ENCODE results near the gene PLA2G15. TPM values are rescaled to one million over a fixed set of nuclear protein-coding genes. Genes with fewer than 3 reads are reported as not detected.

Gene PLA2G15
- total RNA-seq, 1 donor from 2014 or later, result 18.2 TPM

DNA sequence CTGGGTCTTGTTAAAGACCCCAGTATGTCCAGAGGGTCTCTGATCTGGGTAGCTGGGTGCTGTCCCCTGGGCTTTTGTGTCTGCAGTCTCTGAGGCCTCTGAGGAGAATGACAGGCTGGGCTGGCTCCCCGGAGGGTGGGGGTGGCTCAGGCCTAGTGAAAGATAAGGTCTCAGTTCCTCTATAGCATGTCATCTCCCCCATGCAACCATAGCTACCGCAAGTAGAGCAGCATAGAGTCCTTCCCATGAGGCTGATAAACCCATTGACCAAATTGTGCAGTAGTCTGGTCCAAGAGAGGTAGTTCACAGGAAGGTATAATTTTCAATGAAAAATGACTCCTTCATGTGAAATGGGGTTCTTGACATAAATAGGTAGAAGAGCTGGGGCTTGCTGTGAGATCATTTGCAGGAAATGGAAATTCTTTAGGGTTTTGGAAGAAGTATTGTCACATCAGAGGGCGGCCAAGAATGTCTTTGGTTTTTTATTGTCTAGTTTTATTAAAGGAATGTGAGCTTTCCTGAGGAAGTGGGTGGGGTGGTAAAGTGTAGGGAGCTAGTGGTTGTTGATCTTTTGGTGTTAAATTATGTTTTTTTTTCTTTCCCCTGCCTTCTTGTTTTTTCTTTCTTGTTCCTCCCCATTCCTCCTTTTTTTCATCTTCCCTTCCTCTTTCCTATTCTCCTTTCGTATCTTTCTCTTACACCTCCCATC, 44.6 kb downstream of the PLA2G15 start:
- TF ChIP-seq POLR2AphosphoS5 (IDR thresholded peaks at IDR 0.05; ENCODE audit: insufficient read depth in 1 of 2, low read depth in 1 of 2) (no peak), POLR2A (IDR thresholded peaks at IDR 0.05) (no peak)
- TF ChIP-seq, protein P1, sequence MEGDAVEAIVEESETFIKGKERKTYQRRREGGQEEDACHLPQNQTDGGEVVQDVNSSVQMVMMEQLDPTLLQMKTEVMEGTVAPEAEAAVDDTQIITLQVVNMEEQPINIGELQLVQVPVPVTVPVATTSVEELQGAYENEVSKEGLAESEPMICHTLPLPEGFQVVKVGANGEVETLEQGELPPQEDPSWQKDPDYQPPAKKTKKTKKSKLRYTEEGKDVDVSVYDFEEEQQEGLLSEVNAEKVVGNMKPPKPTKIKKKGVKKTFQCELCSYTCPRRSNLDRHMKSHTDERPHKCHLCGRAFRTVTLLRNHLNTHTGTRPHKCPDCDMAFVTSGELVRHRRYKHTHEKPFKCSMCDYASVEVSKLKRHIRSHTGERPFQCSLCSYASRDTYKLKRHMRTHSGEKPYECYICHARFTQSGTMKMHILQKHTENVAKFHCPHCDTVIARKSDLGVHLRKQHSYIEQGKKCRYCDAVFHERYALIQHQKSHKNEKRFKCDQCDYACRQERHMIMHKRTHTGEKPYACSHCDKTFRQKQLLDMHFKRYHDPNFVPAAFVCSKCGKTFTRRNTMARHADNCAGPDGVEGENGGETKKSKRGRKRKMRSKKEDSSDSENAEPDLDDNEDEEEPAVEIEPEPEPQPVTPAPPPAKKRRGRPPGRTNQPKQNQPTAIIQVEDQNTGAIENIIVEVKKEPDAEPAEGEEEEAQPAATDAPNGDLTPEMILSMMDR (IDR thresholded peaks at IDR 0.05), result no peak
- H3K36me3 ChIP-seq, result peaks cover 0 to 14% of the 10 kb centered on the region in 2 donors
- no peak for DNase-seq (ENCODE audit: extremely low spot score in 2 of 2)
- H3K27me3 ChIP-seq, result no peaks in the 10 kb centered on the region
- no peaks in the 10 kb centered on the region for H3K9me3 ChIP-seq
- peak overlapping the region; percentile 60 for H3K27ac ChIP-seq
- intact Hi-C loops (cut with DNase I), result no loop called here
- peaks cover 58% of the 10 kb centered on the region for H3K4me1 ChIP-seq
- no peak overlapping the region for H3K4me3 ChIP-seq

DNA sequence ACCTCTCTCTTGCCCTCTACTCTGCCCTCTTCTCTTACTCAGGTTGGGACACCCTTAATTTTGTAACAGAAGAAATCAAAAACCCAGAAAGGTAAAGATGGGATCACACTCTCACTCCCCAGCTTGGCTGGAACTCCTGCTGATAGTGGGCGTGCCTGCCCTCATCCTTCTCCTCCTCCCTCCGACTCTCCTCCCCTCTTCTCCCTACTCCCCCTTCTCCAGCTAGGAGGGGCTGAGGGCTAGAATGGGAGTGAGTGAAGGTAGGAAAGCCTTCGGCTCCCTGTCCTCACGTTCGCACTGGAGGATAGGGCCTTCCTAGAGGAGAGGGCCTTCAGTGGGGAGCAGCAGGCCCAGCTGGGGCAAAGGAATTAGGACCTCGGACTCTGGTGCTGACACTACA, 45.3 kb downstream of the PLA2G15 start:
- no peak for DNase-seq (ENCODE audit: extremely low spot score in 2 of 2)
- Histone ChIP-seq H3K27me3 (no peaks in the 10 kb centered on the region), H3K4me1 (peaks cover 52% of the 10 kb centered on the region), H3K36me3 (peaks cover 0 to 16% of the 10 kb centered on the region in 2 donors), H3K9me3 (no peaks in the 10 kb centered on the region), H3K4me3 (no peak overlapping the region), H3K27ac (peak overlapping the region; percentile 60)
- intact Hi-C loops (cut with DNase I), result no loop called here
- no peak for TF ChIP-seq POLR2A (IDR thresholded peaks at IDR 0.05)
- TF ChIP-seq, protein P1 (IDR thresholded peaks at IDR 0.05), result no peak
- no peak for TF ChIP-seq POLR2AphosphoS5 (IDR thresholded peaks at IDR 0.05; ENCODE audit: insufficient read depth in 1 of 2, low read depth in 1 of 2)

DNA sequence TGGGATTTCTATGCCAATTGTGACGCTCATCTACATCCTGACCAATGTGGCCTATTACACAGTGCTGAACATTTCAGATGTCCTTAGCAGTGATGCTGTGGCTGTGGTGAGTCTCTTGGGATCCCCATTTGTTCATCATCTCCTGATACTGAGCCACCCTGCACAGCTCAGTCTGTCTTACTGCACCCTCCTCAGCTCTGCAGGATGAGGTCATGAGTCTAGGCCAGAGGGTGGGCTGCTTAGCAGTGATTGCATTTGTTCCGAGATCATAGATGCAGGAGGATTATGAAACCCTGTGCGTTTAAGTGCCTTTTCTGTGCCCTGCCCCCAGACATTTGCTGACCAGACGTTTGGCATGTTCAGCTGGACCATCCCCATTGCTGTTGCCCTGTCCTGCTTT, 46.1 kb downstream of the PLA2G15 start:
- Histone ChIP-seq H3K9me3 (no peaks in the 10 kb centered on the region), H3K4me1 (peaks cover 44% of the 10 kb centered on the region), H3K4me3 (no peak overlapping the region), H3K36me3 (peaks cover 0 to 17% of the 10 kb centered on the region in 2 donors), H3K27me3 (no peaks in the 10 kb centered on the region), H3K27ac (no peak overlapping the region)
- no peak for TF ChIP-seq POLR2A (IDR thresholded peaks at IDR 0.05)
- TF ChIP-seq, protein P1 (IDR thresholded peaks at IDR 0.05), result no peak
- TF ChIP-seq POLR2AphosphoS5 (IDR thresholded peaks at IDR 0.05; ENCODE audit: insufficient read depth in 1 of 2, low read depth in 1 of 2), result no peak
- no peak for DNase-seq (ENCODE audit: extremely low spot score in 2 of 2)
- intact Hi-C loops (cut with DNase I), result no loop called here

DNA sequence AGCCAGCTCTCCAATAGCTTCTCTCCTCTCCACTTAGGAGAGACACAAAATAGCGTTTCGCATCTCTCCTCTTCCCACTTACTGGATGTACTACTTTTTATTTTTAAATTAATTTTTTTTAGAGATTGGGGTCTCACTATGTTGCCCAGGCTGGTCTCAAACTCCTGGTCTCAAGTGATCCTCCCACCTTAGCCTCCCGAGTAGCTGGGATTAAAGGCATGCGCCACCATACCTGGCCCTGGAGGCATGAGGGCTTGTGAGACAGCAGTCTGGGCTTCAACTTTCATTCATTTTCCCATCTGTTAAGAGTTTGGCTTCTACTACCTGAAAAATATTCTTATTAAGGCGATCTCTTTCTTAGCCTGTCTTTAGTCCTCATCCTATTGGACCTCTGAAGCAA, 47.3 kb downstream of the PLA2G15 start:
- DNase-seq (ENCODE audit: extremely low spot score in 2 of 2), result no peak
- no peak overlapping the region for H3K4me3 ChIP-seq
- no peaks in the 10 kb centered on the region for H3K9me3 ChIP-seq
- H3K36me3 ChIP-seq, result peaks cover 0 to 29% of the 10 kb centered on the region in 2 donors
- intact Hi-C loops (cut with DNase I), result no loop called here
- TF ChIP-seq POLR2A (IDR thresholded peaks at IDR 0.05) (no peak), POLR2AphosphoS5 (IDR thresholded peaks at IDR 0.05; ENCODE audit: insufficient read depth in 1 of 2, low read depth in 1 of 2) (no peak)
- TF ChIP-seq, protein P1 (IDR thresholded peaks at IDR 0.05), result no peak
- peaks cover 32% of the 10 kb centered on the region for H3K4me1 ChIP-seq
- H3K27ac ChIP-seq, result no peak overlapping the region
- no peaks in the 10 kb centered on the region for H3K27me3 ChIP-seq

DNA sequence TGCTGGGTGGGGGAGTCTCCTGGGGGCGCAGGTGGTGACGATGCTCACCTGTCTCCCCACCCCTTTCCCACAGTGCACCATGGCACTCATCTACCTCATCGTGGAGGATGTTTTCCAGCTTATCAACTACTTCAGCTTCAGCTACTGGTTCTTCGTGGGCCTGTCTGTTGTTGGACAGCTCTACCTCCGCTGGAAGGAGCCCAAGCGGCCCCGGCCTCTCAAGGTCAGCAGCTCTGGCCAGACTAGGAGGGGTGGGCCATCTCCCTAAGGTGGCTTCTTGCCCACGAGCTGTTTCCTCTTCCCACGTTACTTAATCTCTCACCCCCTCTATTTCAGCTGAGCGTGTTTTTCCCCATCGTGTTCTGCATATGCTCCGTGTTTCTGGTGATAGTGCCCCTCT, 51.1 kb downstream of the PLA2G15 start:
- no peak overlapping the region for H3K27ac ChIP-seq

More for the DNA sequence above, 51.1 kb downstream of the PLA2G15 start:
- Histone ChIP-seq H3K27me3 (no peaks in the 10 kb centered on the region), H3K36me3 (peaks cover 0 to 59% of the 10 kb centered on the region in 2 donors), H3K9me3 (no peaks in the 10 kb centered on the region), H3K4me1 (peaks cover 16% of the 10 kb centered on the region), H3K4me3 (no peak overlapping the region)
- intact Hi-C loops (cut with DNase I), result no loop called here
- no peak for DNase-seq (ENCODE audit: extremely low spot score in 2 of 2)
- TF ChIP-seq POLR2A (IDR thresholded peaks at IDR 0.05), result no peak
- TF ChIP-seq, protein P1 (IDR thresholded peaks at IDR 0.05), result no peak
- TF ChIP-seq POLR2AphosphoS5 (IDR thresholded peaks at IDR 0.05; ENCODE audit: insufficient read depth in 1 of 2, low read depth in 1 of 2), result no peak

Data from vagina (tissue), 2 donors.